Thymus (tissue), 14 donors: ENCODE data around the gene CYB5A. TPM values are rescaled to one million over a fixed set of nuclear protein-coding genes. Genes with fewer than 3 reads are reported as not detected.

Source experiments
- DNase-seq, 9 donors: peaks; one replicate each; pipeline ENCODE4 v3.0.0-alpha.2; 2013; ENCODE audit warnings: low spot score in 9 of 9, low read depth in 6 of 9, missing footprints in 1 of 9
- H3K27ac ChIP-seq, 2 donors: one replicate each; pipeline ENCODE4 v1.5.1; 2013; ENCODE audit warnings: control low read depth in 1 of 2, low read depth in 1 of 2, low read length in 1 of 2, mild to moderate bottlenecking in 1 of 2, moderate library complexity in 1 of 2
- H3K27me3 ChIP-seq, 2 donors: one replicate each; pipeline ENCODE4 v1.5.1; 2013; ENCODE audit warnings: low read length in 1 of 2; ENCODE audit not compliant: control insufficient read depth in 2 of 2, insufficient read depth in 1 of 2
- H3K36me3 ChIP-seq, 2 donors: one replicate each; pipeline ENCODE4 v1.5.1; 2013; ENCODE audit warnings: low read length in 1 of 2, mild to moderate bottlenecking in 1 of 2, moderate library complexity in 1 of 2; ENCODE audit not compliant: control insufficient read depth in 2 of 2, insufficient read depth in 2 of 2
- H3K4me1 ChIP-seq, 2 donors: one replicate each; pipeline ENCODE4 v1.5.1; 2013; ENCODE audit warnings: low read length in 2 of 2; ENCODE audit not compliant: control insufficient read depth in 2 of 2, insufficient read depth in 2 of 2
- H3K4me3 ChIP-seq, 2 donors: one replicate each; pipeline ENCODE4 v1.5.1; 2013; ENCODE audit warnings: low read length in 2 of 2, control low read depth in 1 of 2, mild to moderate bottlenecking in 1 of 2
- H3K9me3 ChIP-seq, 2 donors: one replicate each; pipeline ENCODE4 v1.5.1; 2013; ENCODE audit warnings: low read length in 1 of 2, mild to moderate bottlenecking in 1 of 2; ENCODE audit not compliant: control insufficient read depth in 2 of 2, insufficient read depth in 1 of 2
- WGBS: extraction: QIAGEN DNeasy Blood & Tissue Kit; methylation state at CpG from one replicate; pipeline ENCODE4 v1.1.7; 2013; 5-methylcytosine and 5-hydroxymethylcytosine counted together
- long read RNA-seq, 10 donors: transcript quantifications; one replicate each; lab custom pipeline, GENCODE V29; 2026
- polyA plus RNA-seq: library from polyadenylated mRNA; stranded (reverse); fragments of 200-250 nt; gene quantifications from one replicate; pipeline ENCODE4 v1.2.3, GENCODE V29; 2013
- total RNA-seq: library from RNA; stranded (reverse); fragments of 120-200 nt; gene quantifications from one replicate; pipeline ENCODE4 v1.2.4, GENCODE V29; 2013
- donor health status: healthy.

The CYB5A gene
- total RNA-seq (52.9 TPM), polyA plus RNA-seq (86.2 TPM)
- long read RNA-seq, donor 1, partial matches to known transcripts, result 0 of 3 reads
- long read RNA-seq, donor 1, other reads (novel, unspliced or antisense), result 0 of 3 reads
- long read RNA-seq, donor 2, transcript CYB5A-202 (5 exons, 3,283 nt), result major isoform, 97 of 103 reads
- long read RNA-seq, donor 2, partial matches to known transcripts, result 0 of 103 reads
- long read RNA-seq, donor 2, other reads (novel, unspliced or antisense), result 5 of 103 reads
- long read RNA-seq, donor 3, transcript CYB5A-202 (5 exons, 3,283 nt), result major isoform, 75 of 118 reads
- long read RNA-seq, donor 3, transcript CYB5A-204 (6 exons, 776 nt), result minor isoform, 5 of 118 reads
- long read RNA-seq, donor 3, partial matches to known transcripts, result 35 of 118 reads
- long read RNA-seq, donor 3, other reads (novel, unspliced or antisense), result 0 of 118 reads
- long read RNA-seq, donor 4, transcript CYB5A-202 (5 exons, 3,283 nt), result major isoform, 24 of 25 reads
- long read RNA-seq, donor 4, partial matches to known transcripts, result 0 of 25 reads
- long read RNA-seq, donor 4, other reads (novel, unspliced or antisense), result 0 of 25 reads
- long read RNA-seq, donor 5, transcript CYB5A-202 (5 exons, 3,283 nt), result major isoform, 112 of 129 reads
- long read RNA-seq, donor 5, partial matches to known transcripts, result 0 of 129 reads
- long read RNA-seq, donor 5, other reads (novel, unspliced or antisense), result 15 of 129 reads
- long read RNA-seq, donor 6, transcript CYB5A-202 (5 exons, 3,283 nt), result major isoform, 48 of 54 reads
- long read RNA-seq, donor 6, partial matches to known transcripts, result 0 of 54 reads
- long read RNA-seq, donor 6, other reads (novel, unspliced or antisense), result 5 of 54 reads
- long read RNA-seq, donor 7, transcript CYB5A-202 (5 exons, 3,283 nt), result major isoform, 26 of 35 reads
- long read RNA-seq, donor 7, partial matches to known transcripts, result 8 of 35 reads
- long read RNA-seq, donor 7, other reads (novel, unspliced or antisense), result 0 of 35 reads
- long read RNA-seq, donor 8, transcript CYB5A-202 (5 exons, 3,283 nt), result major isoform, 13 of 14 reads
- long read RNA-seq, donor 8, partial matches to known transcripts, result 0 of 14 reads
- long read RNA-seq, donor 8, other reads (novel, unspliced or antisense), result 0 of 14 reads
- long read RNA-seq, donor 9, transcript CYB5A-202 (5 exons, 3,283 nt), result major isoform, 25 of 25 reads
- long read RNA-seq, donor 9, partial matches to known transcripts, result 0 of 25 reads
- long read RNA-seq, donor 9, other reads (novel, unspliced or antisense), result 0 of 25 reads
- long read RNA-seq, donor 10, transcript CYB5A-202 (5 exons, 3,283 nt), result major isoform, 38 of 38 reads
- long read RNA-seq, donor 10, partial matches to known transcripts, result 0 of 38 reads
- long read RNA-seq, donor 10, other reads (novel, unspliced or antisense), result 0 of 38 reads

DNA sequence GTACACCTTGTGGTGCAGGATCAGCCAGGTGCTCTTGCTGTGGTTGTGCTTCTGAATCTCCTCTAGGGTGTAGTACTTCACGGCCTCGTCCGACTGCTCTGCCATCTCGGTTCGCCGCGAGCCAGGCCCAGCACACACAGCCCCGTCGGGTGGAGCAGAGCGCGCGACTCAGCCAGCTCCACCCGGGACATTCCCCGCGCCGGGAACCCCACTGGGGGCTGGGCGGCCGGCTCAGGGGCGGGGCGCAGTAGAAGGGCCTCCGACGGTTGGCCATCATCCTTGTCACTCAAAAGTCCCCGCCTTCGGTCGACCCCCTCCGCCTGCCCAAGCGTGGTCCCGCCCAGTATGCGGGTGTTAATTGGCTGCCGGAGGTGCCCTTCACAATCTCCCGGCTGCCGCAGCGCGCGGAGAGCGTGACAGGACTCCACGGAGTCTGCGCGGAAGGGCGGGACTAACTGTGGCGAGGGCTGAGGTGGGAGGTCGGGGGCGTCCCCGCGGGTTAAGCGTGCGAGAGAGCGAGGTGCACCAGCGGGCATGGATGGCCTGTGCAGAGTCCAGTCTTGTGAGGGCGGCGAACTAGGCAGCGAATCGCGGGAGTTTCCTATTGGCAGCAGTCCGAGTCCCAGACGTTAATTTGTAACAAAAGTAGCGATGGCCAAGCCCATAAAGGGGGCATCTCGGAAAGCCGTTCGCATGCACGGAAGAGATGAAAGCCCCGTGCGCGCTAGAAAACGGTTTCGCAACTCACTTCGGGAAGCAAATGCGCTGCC, at the start of gene CYB5A:
Gene CYB5A (minus strand): TSS at position 193 of the 770 bp plus-strand sequence. CDS start 88 bp downstream, at position 105.
- peak within 1 kb of the TSS; percentile 76 to 80 for H3K27ac ChIP-seq
- H3K27me3 ChIP-seq, result peaks cover 0 to 2% of the 10 kb centered on the region in 2 donors
- peak; percentile 91 to 99 (median 97) for DNase-seq
- peaks cover 0 to 28% of the 10 kb centered on the region in 2 donors for H3K9me3 ChIP-seq
- peak within 1 kb of the TSS; percentile 62 to 86 for H3K4me3 ChIP-seq
- H3K4me1 ChIP-seq, result peaks cover 22 to 34% of the 10 kb centered on the region in 2 donors
- under 1% methylated on average over 68 of the region's 68 CpGs for WGBS
- H3K36me3 ChIP-seq, result no peaks in the 10 kb centered on the region

DNA sequence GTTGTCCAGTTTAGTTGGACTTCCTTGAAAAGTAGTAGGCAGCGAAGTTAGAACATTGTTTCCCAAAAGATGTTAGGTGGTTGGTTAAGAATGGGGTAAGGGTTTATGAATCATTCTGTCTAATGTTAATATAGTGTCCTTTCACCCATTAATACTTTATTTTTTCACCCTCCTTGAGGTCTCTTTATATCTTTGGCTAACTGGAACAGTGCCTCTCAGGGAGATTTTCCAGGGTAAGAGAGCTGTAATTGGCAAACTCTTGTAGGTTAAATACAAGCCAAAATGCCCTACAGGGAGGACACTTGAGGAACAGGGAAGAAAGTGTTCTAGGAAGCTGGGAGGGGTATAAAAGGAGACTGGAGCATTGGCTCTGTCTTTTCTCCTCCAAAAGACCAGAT, 46.1 kb upstream of the CYB5A start:
- Histone ChIP-seq H3K4me1 (no peaks in the 10 kb centered on the region), H3K4me3 (no peak overlapping the region), H3K27me3 (no peaks in the 10 kb centered on the region), H3K9me3 (no peaks in the 10 kb centered on the region), H3K27ac (no peak overlapping the region), H3K36me3 (no peaks in the 10 kb centered on the region)
- no peak for DNase-seq
- 98% methylated on average over 1 of the region's 1 CpG for WGBS

DNA sequence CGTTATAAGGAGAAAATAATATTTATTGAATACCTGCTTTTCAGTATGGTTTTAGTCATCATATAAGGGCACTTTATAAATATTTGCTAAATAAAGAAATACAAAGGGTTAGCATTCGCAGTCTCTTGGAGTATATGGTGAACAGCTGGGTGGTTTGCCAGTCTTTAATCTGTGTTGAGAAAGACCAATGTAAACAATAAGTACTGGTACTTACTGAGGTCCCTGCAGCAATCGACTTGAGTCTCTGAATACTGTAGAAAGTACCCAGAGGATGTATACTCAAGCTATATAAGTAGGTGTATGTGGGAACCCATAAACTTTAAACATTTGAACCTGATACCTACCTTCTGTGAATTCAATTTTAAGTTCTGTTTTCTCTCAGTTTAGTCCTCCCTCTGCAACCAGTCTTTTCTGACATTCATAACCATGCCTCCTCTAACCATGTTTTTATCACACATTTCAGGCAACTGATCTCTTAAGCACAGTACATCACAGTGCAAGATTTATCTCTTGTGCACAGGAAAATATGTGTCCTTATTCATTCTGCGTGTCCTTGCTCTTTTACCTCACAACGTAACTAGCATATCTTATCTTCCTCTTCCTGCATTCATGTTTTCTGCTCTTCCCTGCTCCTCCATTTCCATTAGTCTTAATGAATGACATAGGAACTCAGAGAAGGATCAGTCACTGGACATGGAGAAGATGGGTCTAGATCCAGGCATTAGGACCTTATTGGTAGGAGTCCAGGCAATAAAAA, 45.6 kb upstream of the CYB5A start:
- 97% methylated on average over 5 of the region's 5 CpGs for WGBS
- H3K27ac ChIP-seq, result no peak overlapping the region
- H3K36me3 ChIP-seq, result no peaks in the 10 kb centered on the region
- H3K27me3 ChIP-seq, result no peaks in the 10 kb centered on the region
- no peaks in the 10 kb centered on the region for H3K4me1 ChIP-seq
- no peak for DNase-seq
- no peak overlapping the region for H3K4me3 ChIP-seq
- no peaks in the 10 kb centered on the region for H3K9me3 ChIP-seq

GRCh38 chr18:74336656-74337055, 44.9 kb upstream of the CYB5A start:
- H3K27me3 ChIP-seq, result no peaks in the 10 kb centered on the region
- H3K4me1 ChIP-seq, result no peaks in the 10 kb centered on the region
- H3K27ac ChIP-seq, result no peak overlapping the region
- no peaks in the 10 kb centered on the region for H3K36me3 ChIP-seq
- no peak overlapping the region for H3K4me3 ChIP-seq
- no peak for DNase-seq
- H3K9me3 ChIP-seq, result no peaks in the 10 kb centered on the region

DNA sequence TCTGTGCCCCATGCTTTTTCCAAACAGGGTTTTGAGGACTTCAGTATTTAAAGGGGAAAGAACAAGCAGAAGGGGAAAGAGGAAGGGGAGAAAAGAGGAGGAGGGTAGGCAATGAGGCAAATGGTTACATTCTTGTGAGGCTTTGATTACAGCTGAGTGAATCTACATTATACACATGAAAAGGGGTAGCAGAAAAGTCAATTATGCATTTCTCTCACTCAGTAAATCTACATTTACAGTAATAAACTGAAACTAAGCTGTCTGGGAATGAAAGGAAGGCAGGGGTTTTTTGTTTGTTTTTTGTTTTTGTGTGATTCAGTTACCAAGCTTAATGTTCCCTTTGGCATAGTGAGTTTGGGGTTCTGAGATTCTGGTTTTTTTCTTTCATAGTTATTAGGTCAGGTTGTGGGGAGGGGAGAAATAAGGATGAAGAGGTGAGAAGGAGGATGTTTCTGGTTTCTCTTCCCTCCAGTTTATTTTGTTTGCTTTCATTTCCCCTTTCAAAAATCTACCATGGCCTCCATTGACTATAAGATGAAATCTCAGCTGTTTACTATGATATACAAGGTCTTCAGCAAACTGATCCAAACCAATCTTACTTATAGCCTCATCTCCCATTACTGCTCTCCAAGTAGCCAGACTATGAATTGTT, 42.6 kb upstream of the CYB5A start:
- H3K4me3 ChIP-seq, result no peak overlapping the region
- H3K4me1 ChIP-seq, result no peaks in the 10 kb centered on the region
- H3K9me3 ChIP-seq, result no peaks in the 10 kb centered on the region
- H3K36me3 ChIP-seq, result no peaks in the 10 kb centered on the region
- no peak for DNase-seq
- H3K27ac ChIP-seq, result no peak overlapping the region
- H3K27me3 ChIP-seq, result no peaks in the 10 kb centered on the region

DNA sequence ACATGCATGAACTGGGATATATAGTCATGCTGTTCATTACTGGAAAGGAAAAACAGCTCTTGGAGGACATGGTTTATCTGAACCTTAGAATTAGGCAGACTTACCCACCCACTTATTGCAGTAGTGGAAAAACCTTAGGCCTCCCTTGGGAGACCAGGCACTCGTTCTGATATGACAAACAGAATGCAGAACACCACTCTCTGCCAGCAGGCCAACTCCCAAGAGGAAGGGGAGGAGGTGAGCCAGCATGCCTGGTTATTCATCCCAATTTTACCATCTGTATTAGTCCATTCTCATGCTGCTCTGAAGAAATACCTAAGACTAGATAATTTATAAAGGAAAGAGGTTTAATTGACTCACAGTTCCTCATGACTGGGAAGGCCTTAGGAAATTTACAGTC, 41.3 kb upstream of the CYB5A start:
- Histone ChIP-seq H3K4me1 (no peaks in the 10 kb centered on the region), H3K27me3 (no peaks in the 10 kb centered on the region), H3K4me3 (no peak overlapping the region), H3K36me3 (no peaks in the 10 kb centered on the region), H3K9me3 (no peaks in the 10 kb centered on the region), H3K27ac (no peak overlapping the region)
- whole genome bisulfite sequencing, result 90% methylated on average over 1 of the region's 1 CpG
- no peak for DNase-seq

GRCh38 chr18:74331404-74331803, 39.6 kb upstream of the CYB5A start:
- Histone ChIP-seq H3K4me3 (no peak overlapping the region), H3K27ac (no peak overlapping the region), H3K36me3 (no peaks in the 10 kb centered on the region), H3K4me1 (no peaks in the 10 kb centered on the region), H3K27me3 (no peaks in the 10 kb centered on the region), H3K9me3 (no peaks in the 10 kb centered on the region)
- peak in 1 of 9 donors; percentile 25 for DNase-seq
- 93% methylated on average over 2 of the region's 2 CpGs for WGBS
